Measurements from ENCODE around the gene PLAAT2. TPM values are rescaled to one million over a fixed set of nuclear protein-coding genes. Genes with fewer than 3 reads are reported as not detected.

The PLAAT2 gene
- total and polyA plus RNA-seq, 2 donors (not counting 1 experiment from before 2014, with no cell fraction given): 4.0 TPM; not detected in 1

GRCh38 chr11:63564784-63565350 lies 1.7 kb upstream of the PLAAT2 start:
- intact Hi-C loops (cut with micrococcal nuclease): loop anchor here (5.0 kb wide), 1 partner anchor 372 kb away; the partner anchor contains the start of gene NAA40
- H3K4me2 ChIP-seq (replicated peaks; ENCODE audit: low read depth, low read length, poor library complexity, severe bottlenecking): peak overlapping the region; percentile 11
- no peaks in the 10 kb centered on the region for H3K36me3 ChIP-seq (replicated peaks in 1 of 2; ENCODE audit: control extremely low read depth in 1 of 2, control insufficient read depth in 1 of 2, extremely low read depth in 1 of 2, insufficient read depth in 2 of 2, low read length in 1 of 2)
- ATAC-seq (ENCODE audit: low read depth): no peak
- H3K4me1 Mint-ChIP-seq: peaks cover 41% of the 10 kb centered on the region
- H3K9me3 Mint-ChIP-seq (ENCODE audit: insufficient read depth): no peaks in the 10 kb centered on the region
- peaks cover 33 to 44% of the 10 kb centered on the region in 2 donors for H3K4me1 ChIP-seq (ENCODE audit: control insufficient read depth in 2 of 2, insufficient read depth in 2 of 2, low read length in 2 of 2)
- DNase-seq: no peak
- H3K27me3 ChIP-seq (replicated peaks in 1 of 4; ENCODE audit: control extremely low read depth in 1 of 4, control insufficient read depth in 3 of 4, insufficient read depth in 4 of 4, low read length in 3 of 4): peaks cover 0 to 4% (median 2%) of the 10 kb centered on the region in 4 experiments
- H3K27ac ChIP-seq (ENCODE audit: low read length in 2 of 2): no peak overlapping the region
- TF ChIP-seq EZH2 (IDR thresholded peaks at IDR 0.05; ENCODE audit: borderline replicate concordance, insufficient read depth, low read depth, low read length, poor library complexity, severe bottlenecking): no peak
- TF ChIP-seq CTCF (IDR thresholded peaks at IDR 0.05): no peak
- H3K27ac Mint-ChIP-seq: no peak overlapping the region
- WGBS (ENCODE audit: insufficient coverage): 71% methylated on average over 3 of the region's 4 CpGs
- ChIA-PET CTCF (interaction anchor here (1.0 kb wide), 1 partner anchor 75 kb away, joined by 3 read pairs; no protein-coding TSS in a partner anchor), POLR2A (no interaction called here)
- H3K79me2 ChIP-seq (ENCODE audit: control insufficient read depth, insufficient read depth, low read length): no peaks in the 10 kb centered on the region
- H3K27me3 Mint-ChIP-seq: peaks cover 15% of the 10 kb centered on the region
- H2AFZ ChIP-seq (ENCODE audit: insufficient read depth, low read depth, low read length, poor library complexity, severe bottlenecking): no peak overlapping the region
- H3K9ac ChIP-seq (ENCODE audit: low read length): no peak overlapping the region
- H3K4me3 ChIP-seq (ENCODE audit: control extremely low read depth in 1 of 5, extremely low read depth in 1 of 5, insufficient read depth in 1 of 5, low read depth in 2 of 5, low read length in 4 of 5): no peak overlapping the region
- peaks cover 0 to 5% (median 0%) of the 10 kb centered on the region in 3 donors for H3K9me3 ChIP-seq (ENCODE audit: control extremely low read depth in 1 of 3, control insufficient read depth in 2 of 3, insufficient read depth in 1 of 3, low read length in 2 of 3)
- H4K20me1 ChIP-seq (ENCODE audit: control insufficient read depth, insufficient read depth, low read length, poor library complexity, severe bottlenecking): no peaks in the 10 kb centered on the region
- no peak overlapping the region for H3K4me3 Mint-ChIP-seq

GRCh38 chr11:63564056-63564774 lies 1.0 kb upstream of the PLAAT2 start:
- no peak for ATAC-seq (ENCODE audit: low read depth)
- H4K20me1 ChIP-seq (ENCODE audit: control insufficient read depth, insufficient read depth, low read length, poor library complexity, severe bottlenecking): no peaks in the 10 kb centered on the region
- Mint-ChIP-seq H3K27me3 (peaks cover 18% of the 10 kb centered on the region), H3K27ac (no peak overlapping the region), H3K4me3 (no peak overlapping the region), H3K4me1 (peaks cover 41% of the 10 kb centered on the region), H3K9me3 (ENCODE audit: insufficient read depth) (no peaks in the 10 kb centered on the region)
- intact Hi-C loops (cut with micrococcal nuclease): no loop called here
- no peaks in the 10 kb centered on the region for H3K36me3 ChIP-seq (replicated peaks in 1 of 2; ENCODE audit: control extremely low read depth in 1 of 2, control insufficient read depth in 1 of 2, extremely low read depth in 1 of 2, insufficient read depth in 2 of 2, low read length in 1 of 2)
- H3K4me2 ChIP-seq (replicated peaks; ENCODE audit: low read depth, low read length, poor library complexity, severe bottlenecking): peak overlapping the region; percentile 11
- ChIA-PET CTCF (interaction anchor here (1.4 kb wide), 1 partner anchor 27 kb away, joined by 3 read pairs; no protein-coding TSS in a partner anchor), POLR2A (interaction anchor here (0.5 kb wide), 1 partner anchor 1689 kb away, joined by 4 read pairs; no protein-coding TSS in a partner anchor)
- no peak overlapping the region for H3K4me3 ChIP-seq (ENCODE audit: control extremely low read depth in 1 of 5, extremely low read depth in 1 of 5, insufficient read depth in 1 of 5, low read depth in 2 of 5, low read length in 4 of 5)
- no peak overlapping the region for H3K9ac ChIP-seq (ENCODE audit: low read length)
- H3K27me3 ChIP-seq (replicated peaks in 1 of 4; ENCODE audit: control extremely low read depth in 1 of 4, control insufficient read depth in 3 of 4, insufficient read depth in 4 of 4, low read length in 3 of 4): peaks cover 0 to 4% (median 2%) of the 10 kb centered on the region in 4 experiments
- TF ChIP-seq CTCF (IDR thresholded peaks at IDR 0.05): no peak
- no peak for TF ChIP-seq EZH2 (IDR thresholded peaks at IDR 0.05; ENCODE audit: borderline replicate concordance, insufficient read depth, low read depth, low read length, poor library complexity, severe bottlenecking)
- H3K9me3 ChIP-seq (ENCODE audit: control extremely low read depth in 1 of 3, control insufficient read depth in 2 of 3, insufficient read depth in 1 of 3, low read length in 2 of 3): peaks cover 0 to 5% (median 0%) of the 10 kb centered on the region in 3 donors
- H3K4me1 ChIP-seq (ENCODE audit: control insufficient read depth in 2 of 2, insufficient read depth in 2 of 2, low read length in 2 of 2): peaks cover 33 to 44% of the 10 kb centered on the region in 2 donors
- no peak overlapping the region for H3K27ac ChIP-seq (ENCODE audit: low read length in 2 of 2)
- no peak overlapping the region for H2AFZ ChIP-seq (ENCODE audit: insufficient read depth, low read depth, low read length, poor library complexity, severe bottlenecking)
- WGBS (ENCODE audit: insufficient coverage): 89% methylated on average over 2 of the region's 7 CpGs
- peak; percentile 52 for DNase-seq
- no peaks in the 10 kb centered on the region for H3K79me2 ChIP-seq (ENCODE audit: control insufficient read depth, insufficient read depth, low read length)
